ENCODE results near the gene SMS.

DNA sequence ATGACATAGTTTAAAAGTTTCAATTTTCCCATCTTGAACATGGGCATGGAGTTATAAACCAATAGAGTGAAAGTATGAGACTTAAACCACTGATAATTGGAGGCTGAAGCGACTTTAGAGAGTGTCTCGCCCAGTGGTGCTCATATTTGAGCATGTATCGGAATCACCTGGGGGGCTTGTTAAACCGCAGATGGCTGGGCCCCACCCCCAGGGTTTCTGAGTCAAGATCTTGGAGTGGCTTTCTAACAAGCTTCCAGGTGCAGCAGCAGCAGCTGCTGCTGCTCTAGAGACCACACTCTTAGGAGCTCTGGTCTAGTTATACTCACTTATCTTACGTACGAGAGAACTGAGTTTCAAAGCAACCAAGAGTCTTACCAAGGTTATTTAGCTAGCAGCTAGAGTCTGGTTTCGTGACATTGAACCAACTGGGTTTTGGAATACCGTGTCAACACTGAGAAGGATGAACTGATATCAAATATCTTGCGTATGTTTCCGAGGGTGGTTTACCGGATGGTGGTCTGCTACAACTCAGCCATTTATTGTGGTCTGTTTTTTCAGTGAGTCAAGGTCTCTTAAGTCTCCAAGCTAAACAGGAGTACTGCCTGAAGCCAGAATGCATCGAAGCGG lies 97.5 kb downstream of the SMS start:
- TF ChIP-seq HDGF (IDR thresholded peaks at IDR 0.05; ENCODE audit: borderline replicate concordance) = no peak
- TF ChIP-seq L3MBTL2 (conservative IDR thresholded peaks at IDR 0.05) = no peak
- TF ChIP-seq TARDBP (IDR thresholded peaks at IDR 0.05) = no peak
- TF ChIP-seq LEF1 (IDR thresholded peaks at IDR 0.05; ENCODE audit: borderline replicate concordance) = no peak
- no peak for TF ChIP-seq SP1 (IDR thresholded peaks at IDR 0.05)
- TF ChIP-seq BHLHE40 (IDR thresholded peaks at IDR 0.05; ENCODE audit: borderline replicate concordance) = no peak
- TF ChIP-seq CTBP1 (IDR thresholded peaks at IDR 0.05; ENCODE audit: borderline replicate concordance) = no peak
- TF ChIP-seq ELF4 (IDR thresholded peaks at IDR 0.05) = no peak
